Transverse colon (tissue), 4 donors: ENCODE data around the gene PDE4B.
A peak's percentile ranks its signal among the peaks of the same experiment; 100 is the strongest.

Source experiments
- POLR2A ChIP-seq: fragments of 450-650 bp; IDR thresholded peaks from one replicate; pipeline ENCODE4 v1.6.1; 2016; ENCODE audit warnings: antibody characterized with exemption, mild to moderate bottlenecking, moderate library complexity
- POLR2AphosphoS5 ChIP-seq, 3 donors: sonication (generic); formaldehyde crosslinking; IDR thresholded peaks; one replicate each; pipeline ENCODE4 v1.6.1; 2016; ENCODE audit warnings: antibody characterized with exemption in 3 of 3
- TF ChIP-seq, protein P1 (sequence below), 5 experiments: fragments of 200-600 bp in 3 of 5; fragments of 450-650 bp in 2 of 5; sonication (generic) in 3 of 5; IDR thresholded peaks; 1 replicate in 2 of 5; 2 replicates in 3 of 5; pipeline ENCODE4 v1.5.1; 2016 to 2017; ENCODE audit warnings: antibody characterized with exemption in 5 of 5, inconsistent platforms in 3 of 5, mild to moderate bottlenecking in 2 of 5, moderate library complexity in 1 of 5

DNA sequence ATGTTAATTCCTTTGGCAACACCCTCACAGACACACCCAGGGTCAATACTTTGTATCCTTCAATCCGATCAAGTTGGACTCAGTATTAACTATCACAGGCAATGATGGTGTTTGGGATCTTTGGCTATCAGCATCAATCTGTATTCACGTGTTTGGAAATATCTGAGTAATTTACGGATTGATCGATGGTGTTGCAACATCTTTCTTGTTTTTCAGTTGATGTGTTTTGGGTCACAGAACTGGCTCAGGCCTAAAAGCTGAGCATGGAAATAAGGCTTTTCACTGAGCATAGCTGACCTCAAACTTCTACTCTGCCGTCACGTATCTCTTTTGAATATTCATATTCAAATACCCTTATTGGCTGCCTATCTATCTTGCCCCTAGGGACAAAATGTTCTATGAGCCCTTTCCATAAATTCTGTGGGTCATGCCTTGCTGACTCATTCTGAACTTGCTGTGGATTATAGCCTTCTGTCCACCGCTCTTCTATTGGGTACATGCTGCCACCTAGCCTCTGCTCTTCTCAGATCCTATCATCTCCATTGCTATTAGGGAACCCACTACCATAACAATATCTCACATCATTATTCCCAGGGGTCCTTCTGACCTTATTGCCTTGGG is 156.0 kb downstream of the PDE4B start:
- TF ChIP-seq, protein P1, sequence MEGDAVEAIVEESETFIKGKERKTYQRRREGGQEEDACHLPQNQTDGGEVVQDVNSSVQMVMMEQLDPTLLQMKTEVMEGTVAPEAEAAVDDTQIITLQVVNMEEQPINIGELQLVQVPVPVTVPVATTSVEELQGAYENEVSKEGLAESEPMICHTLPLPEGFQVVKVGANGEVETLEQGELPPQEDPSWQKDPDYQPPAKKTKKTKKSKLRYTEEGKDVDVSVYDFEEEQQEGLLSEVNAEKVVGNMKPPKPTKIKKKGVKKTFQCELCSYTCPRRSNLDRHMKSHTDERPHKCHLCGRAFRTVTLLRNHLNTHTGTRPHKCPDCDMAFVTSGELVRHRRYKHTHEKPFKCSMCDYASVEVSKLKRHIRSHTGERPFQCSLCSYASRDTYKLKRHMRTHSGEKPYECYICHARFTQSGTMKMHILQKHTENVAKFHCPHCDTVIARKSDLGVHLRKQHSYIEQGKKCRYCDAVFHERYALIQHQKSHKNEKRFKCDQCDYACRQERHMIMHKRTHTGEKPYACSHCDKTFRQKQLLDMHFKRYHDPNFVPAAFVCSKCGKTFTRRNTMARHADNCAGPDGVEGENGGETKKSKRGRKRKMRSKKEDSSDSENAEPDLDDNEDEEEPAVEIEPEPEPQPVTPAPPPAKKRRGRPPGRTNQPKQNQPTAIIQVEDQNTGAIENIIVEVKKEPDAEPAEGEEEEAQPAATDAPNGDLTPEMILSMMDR (IDR thresholded peaks at IDR 0.05), result peak in 1 of 5 experiments; percentile 24
- TF ChIP-seq POLR2A (no peak), POLR2AphosphoS5 (IDR thresholded peaks at IDR 0.05) (peak in 1 of 3 donors; percentile 13)
